T-helper 2 cell treated with Interferon-gamma antibody and Interleukin-4, amounts not matched to agents 100 ng/mL and 5 ng/mL, for 36 hours (primary cell): ENCODE results near the gene NKD1. TPM values are rescaled to one million over a fixed set of nuclear protein-coding genes. Genes with fewer than 3 reads are reported as not detected.

Experiments used
- intact Hi-C: fragments of 100-400 bp; cut with micrococcal nuclease; formaldehyde crosslinking; loops from one replicate; pipeline ENCODE4 v1.15.1; 2023
- total RNA-seq: library from RNA; stranded (reverse); gene quantifications from 2 replicates; pipeline ENCODE4 v1.2.3, GENCODE V29; 2022

NKD1 gene
- total RNA-seq, 1 donor from 2014 or later = 0.75 TPM

DNA sequence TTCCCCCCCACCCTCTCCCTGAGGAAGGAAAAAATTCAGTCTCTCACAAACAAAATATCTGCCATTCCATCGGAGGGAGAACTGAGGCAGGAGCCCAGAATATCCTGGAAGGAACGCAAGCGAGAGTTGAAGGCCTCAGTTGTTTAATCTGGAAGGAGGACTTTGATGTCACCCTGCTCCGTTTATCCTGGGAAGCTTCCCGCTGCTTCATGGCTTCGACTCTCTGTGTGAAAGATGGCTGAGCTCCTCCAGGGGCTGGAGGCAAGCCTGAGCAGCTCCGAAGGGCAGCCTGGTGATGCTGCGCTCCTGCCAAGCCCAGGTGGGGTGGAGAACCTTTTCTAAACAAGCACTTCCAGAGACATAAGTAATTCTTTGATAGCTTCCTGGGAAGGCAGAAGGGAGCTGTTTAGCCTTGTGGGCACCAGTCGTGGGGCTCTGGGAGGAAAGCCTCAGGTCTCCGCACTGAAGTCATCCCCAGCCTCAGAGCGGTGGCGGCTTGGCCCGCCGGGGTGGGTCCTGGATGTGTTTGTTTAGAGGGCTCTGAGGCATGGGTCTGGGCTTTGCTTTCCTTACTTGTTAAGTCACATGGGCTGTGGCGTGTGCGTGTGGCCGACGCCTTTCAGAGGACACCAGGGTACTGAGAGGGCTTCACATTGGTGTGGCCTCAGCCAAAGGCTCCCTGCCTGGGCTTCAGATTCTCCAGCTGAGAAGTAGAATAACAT, 7.9 kb downstream of the NKD1 start:
- intact Hi-C loops = no loop called here

GRCh38 chr16:50557046-50557445, 8.8 kb downstream of the NKD1 start:
- intact Hi-C loops = no loop called here

- intact Hi-C loops = no loop called here
Observed at GRCh38 chr16:50558913-50559312, 10.7 kb downstream of the NKD1 start.

- intact Hi-C loops = no loop called here
Observed at GRCh38 chr16:50559342-50559741, 11.1 kb downstream of the NKD1 start.

DNA sequence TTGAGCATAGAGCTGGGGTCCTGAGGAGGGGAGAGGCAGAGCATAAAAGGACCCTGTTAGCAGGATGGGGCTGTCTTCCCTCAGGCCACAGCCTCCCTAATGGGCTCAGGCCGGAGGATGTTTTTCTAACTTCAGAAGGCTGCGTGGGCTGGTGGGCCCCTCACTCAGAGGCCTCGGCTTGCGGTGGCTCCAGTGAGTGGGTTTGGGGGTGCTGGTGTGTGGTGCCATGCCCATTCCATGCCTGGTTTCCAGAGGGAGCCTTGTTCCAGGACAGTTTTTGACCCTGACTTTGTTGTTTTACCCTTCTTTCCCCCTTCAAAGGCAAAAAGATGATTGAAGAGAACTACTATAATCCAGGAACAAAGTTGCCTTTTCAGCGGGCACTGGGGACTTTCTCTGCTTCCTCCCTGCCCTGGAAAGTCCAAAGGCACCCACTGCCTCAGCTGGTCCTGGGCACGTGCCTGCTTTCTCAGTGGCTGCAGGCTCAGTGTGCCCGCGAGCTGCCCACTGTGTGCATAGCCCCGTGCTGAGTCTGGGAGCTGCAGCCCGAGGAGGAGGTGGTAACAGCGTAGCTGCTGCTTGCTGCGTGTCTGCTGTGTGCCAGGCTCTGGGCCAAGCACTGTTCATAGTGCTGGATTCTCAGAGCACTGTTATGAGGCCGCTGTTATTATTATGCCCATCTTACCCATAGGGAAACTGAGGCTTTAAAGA, 11.8 kb downstream of the NKD1 start:
- intact Hi-C loops = no loop called here

DNA sequence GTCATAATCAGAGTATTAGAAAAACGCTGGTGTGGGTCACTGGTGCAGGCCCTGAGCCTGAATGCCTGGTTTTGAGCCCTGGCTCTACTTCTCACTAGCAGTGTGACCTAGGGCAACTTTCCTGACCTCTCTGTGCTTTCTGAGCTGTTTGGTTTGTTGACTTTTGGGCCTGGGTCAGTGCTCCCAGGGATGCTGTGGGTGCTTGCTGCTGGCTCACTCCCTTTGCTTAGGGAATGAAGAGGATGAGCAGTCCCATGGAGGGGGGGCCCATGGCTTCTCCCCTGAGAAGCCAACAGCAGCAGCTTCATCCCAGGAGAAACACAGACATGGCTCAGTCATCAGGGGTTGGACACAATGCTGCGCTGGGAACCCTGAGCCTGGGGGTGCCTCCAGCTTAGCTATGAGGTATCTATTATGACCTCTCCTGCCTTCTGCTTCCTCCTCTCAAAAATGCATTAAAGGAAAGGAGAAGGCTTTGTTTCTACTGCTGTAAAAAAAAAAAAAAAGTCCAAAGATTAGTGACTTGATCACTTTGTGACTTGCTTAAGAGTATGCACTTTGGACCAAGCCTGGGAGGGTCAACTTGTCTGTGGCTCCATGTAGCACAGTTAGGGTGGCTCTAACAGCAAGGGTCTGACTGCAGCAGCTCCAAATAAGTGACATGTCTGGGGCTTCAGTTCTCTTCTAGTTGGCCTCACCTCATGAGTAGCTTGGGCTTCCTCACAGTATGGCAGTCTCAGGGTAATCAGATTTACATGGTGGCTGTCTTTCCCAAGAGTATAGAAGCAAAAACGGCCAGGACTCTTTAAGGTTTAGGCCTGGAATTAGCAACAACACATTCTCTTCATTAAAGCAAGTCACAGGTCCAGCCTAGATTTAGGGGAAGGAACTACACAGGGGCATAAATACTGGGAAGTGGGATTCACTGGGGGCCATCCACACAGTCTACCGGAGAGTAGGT, 13.0 kb downstream of the NKD1 start:
- intact Hi-C loops = no loop called here

DNA sequence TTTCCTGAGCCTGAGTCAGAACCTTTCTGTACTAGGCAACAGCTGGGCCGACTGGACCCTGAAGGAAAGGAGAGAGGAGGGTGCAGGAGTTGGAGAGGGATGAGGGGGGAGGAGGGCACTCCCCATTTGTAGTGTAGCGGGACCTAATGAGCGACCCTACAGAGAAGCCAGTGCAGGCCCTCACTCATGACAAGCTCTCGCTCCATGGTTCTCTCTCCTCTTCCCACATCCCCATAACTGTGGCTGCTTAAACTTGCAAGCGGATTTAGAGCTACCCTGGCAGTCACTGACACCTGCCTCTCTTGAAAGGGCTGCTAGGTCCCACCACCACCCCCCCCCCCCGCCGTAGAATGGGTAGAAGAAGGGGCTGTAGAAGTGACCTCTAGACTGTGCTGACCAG, 14.5 kb downstream of the NKD1 start:
- intact Hi-C loops = no loop called here

GRCh38 chr16:50563989-50564388, 15.8 kb downstream of the NKD1 start:
- intact Hi-C loops = no loop called here

- intact Hi-C loops = no loop called here
Observed at GRCh38 chr16:50565428-50565827, 17.2 kb downstream of the NKD1 start.

DNA sequence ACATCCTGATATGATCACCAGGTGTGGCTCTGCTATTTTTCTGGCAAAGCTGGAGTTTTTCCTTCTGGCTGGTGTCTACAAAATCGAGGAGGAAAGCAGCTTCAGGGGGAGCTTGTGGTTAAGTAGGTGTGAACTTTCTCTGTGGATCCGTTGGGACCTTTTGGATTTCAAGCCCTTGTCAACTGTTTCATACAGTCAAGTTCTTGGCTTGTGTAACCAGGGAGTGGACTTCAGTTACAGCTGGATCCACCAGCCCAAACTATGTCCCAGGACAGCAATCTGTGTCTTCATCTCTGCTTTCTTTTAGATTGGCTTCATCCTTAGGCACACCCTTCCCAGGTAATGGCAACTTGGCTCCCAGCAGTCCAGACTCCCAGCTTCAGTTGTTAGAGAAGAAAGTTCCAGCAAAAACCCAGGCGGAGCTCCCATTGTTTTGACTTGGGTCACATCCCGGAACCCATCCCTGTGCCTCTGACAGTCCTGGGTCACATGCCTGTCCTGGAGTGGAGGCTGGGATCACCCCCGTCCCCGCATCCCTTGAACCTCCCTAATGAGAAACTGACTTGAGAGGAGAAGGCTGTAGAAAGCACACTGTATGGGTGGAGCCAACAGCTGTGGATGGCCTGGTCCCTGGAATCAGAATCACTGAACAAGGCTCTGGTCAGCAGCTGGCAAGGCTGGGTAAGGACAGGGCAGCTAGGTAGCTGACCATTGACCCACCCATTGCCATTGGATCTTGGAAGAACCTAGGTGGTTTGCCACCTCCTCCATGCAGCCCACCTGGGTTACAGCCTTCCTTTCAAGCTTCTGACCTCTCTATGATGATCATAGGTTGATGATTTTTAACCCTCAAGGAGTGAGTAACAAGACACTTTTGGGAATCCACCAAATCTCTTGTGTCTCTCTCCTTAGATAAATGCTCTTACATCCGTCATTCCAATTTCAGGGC, 18.1 kb downstream of the NKD1 start:
- intact Hi-C loops = no loop called here

- intact Hi-C loops = no loop called here
Observed at GRCh38 chr16:50567651-50568050, 19.5 kb downstream of the NKD1 start.

GRCh38 chr16:50568187-50568815, 20.1 kb downstream of the NKD1 start:
- intact Hi-C loops = no loop called here

GRCh38 chr16:50570354-50570753, 22.2 kb downstream of the NKD1 start:
- intact Hi-C loops = no loop called here

DNA sequence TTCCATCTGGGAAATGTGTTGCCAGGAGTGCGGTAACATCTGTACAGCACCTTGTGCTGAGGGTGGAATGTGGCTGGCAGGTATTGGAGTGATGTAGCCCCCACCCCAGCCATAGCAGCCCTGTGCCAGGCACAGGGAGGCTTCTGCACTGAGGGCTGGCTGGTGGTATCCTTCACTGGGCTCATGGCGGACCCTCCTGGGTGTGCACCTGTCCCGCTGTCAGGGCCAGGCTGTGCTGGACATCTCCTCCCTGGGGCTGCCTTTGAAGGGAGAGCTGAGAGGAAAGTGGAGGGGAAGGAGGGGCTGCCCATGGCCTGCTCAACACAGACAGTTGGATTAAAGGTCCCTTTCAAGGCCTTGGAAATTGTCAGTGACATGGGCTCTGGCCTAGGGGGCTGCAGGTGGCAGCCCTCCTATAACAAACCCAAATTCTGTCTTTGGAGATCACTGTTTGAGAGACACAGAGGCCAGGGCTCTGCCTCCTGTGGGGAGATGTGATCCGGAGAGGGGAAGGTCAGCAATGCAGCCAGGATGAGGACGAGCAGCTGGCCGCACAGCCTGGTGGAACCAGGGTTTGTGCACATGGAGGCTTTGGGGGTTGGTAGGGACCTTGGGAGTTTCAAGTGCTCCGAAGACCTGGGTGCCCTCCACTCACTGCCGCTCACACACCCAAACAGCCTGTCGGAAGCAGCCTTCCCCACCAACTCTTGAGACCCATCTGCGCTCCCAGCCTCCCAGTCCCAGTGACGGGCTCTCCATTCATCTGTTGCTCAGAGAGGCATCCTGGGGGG, 22.8 kb downstream of the NKD1 start:
- intact Hi-C loops = no loop called here

- intact Hi-C loops = no loop called here
Observed at GRCh38 chr16:50571786-50572185, 23.6 kb downstream of the NKD1 start.

DNA sequence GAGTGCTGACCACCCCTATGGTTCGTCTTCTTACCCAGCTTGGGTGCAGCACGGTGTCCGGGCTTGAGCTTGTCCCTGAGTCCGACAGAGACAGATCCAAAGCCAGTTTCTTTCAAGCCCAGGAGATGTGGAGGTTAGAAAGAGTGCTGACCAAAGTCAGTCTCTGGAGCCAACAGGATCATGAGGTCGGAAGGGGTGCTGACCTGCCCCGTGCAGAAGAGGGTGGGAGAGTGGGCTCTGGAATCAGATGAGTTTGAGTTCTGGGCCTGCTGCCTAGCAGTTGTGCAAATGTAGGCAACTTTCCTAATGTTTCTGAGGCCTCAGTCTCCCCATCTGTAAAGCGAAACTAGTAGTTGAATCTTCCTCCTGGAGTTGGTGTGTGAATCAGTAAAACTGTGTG, 24.5 kb downstream of the NKD1 start:
- intact Hi-C loops = no loop called here

DNA sequence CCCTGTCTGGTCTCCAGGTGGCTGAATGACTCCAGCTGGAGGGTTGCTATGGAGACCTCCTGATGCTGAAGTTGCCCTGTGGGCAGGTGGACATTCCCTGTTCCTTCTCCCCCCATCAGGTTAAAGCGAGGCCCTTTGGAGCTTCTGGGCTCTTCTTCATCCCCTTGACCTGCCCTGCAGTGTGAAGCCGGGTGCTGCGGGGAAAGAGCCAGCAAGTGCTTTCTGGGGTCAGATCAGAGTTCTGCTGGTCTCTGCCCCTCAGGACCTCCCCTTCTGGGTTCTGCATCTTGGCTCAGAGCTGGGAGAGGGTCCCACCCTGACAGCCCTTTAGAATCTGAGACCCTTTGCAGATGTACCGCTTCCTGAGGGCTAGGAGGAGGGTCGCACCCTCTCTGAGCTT, 25.1 kb downstream of the NKD1 start:
- intact Hi-C loops = no loop called here

DNA sequence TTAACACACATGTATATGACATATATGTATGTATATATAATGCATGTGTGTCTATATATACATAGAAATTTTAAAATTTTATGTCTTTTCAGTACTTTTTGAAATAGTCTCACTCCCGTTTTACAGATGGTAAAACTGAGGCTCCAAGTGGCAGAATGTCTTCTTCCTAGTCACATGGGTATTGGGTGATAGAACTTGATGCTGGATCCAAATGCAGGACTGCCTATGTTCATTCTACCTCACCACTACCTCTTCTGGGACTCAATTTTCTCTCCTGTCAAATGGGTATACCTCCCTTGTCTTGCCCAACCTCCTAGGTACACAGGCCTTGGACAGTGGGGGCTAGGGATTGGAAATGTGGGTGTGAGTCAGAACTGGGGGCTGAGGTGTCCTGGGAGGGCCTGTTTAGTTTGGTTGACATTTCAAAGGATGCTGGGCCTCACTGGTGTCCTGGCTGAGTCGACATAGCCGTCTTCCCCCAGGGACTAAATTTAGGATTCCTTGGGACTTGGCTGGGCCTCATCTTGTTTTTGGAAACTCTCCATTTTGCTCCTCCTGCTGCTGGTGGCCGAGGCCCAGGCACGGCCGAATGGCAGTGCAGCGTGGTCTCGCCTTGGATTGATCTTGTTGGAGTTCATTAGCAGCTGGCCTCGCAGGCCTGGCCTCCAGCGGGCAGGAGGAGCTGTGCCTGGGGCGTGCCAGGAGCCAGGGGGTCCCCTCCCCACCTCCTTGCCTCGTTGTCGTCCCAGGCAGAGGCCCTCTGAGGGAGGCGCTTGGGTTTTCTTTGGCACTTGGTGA, 25.9 kb downstream of the NKD1 start:
- intact Hi-C loops = no loop called here

GRCh38 chr16:50574745-50575136, 26.5 kb downstream of the NKD1 start:
- intact Hi-C loops = no loop called here
